GM23338 (cell line): ENCODE results near the gene AGO1. TPM values are rescaled to one million over a fixed set of nuclear protein-coding genes. Genes with fewer than 3 reads are reported as not detected.

ENCODE experiments used
- ATAC-seq: fragments of 200-7000 bp; cut with Tn5 transposase; 3 replicates; pipeline ENCODE4 v1.9.1; 2020
- DNase-seq: peaks from one replicate; pipeline ENCODE4 v3.0.0-alpha.2; 2015; ENCODE audit warnings: low spot score
- H2AFZ ChIP-seq: fragments of 200-600 bp; sonication (generic); 2 replicates; pipeline ENCODE4 v1.8.0; 2016; ENCODE audit warnings: antibody characterized with exemption, mild to moderate bottlenecking, moderate library complexity
- H3F3A ChIP-seq: fragments of 200-600 bp; sonication (generic); replicated peaks from 2 replicates; pipeline ENCODE4 v1.8.0; 2017; ENCODE audit warnings: antibody characterized with exemption, mixed run types, low read depth
- H3K27ac ChIP-seq: fragments of 200-600 bp; sonication (generic); 2 replicates; pipeline ENCODE4 v1.6.1; 2016; ENCODE audit warnings: low read depth
- H3K27me3 ChIP-seq: fragments of 200-600 bp; sonication (generic); 2 replicates; pipeline ENCODE4 v1.8.0; 2016; ENCODE audit warnings: mild to moderate bottlenecking, mixed run types, moderate library complexity; ENCODE audit not compliant: insufficient read depth
- H3K36me3 ChIP-seq: fragments of 200-600 bp; sonication (generic); 2 replicates; pipeline ENCODE4 v1.8.0; 2016; ENCODE audit warnings: mild to moderate bottlenecking; ENCODE audit not compliant: insufficient read depth
- H3K4me1 ChIP-seq: fragments of 200-600 bp; sonication (generic); 2 replicates; pipeline ENCODE4 v1.8.0; 2016; ENCODE audit warnings: mild to moderate bottlenecking, moderate library complexity; ENCODE audit not compliant: insufficient read depth
- H3K4me2 ChIP-seq: fragments of 200-600 bp; sonication (generic); 2 replicates; pipeline ENCODE4 v1.7.1; 2017; ENCODE audit warnings: mixed run types
- H3K4me3 ChIP-seq: fragments of 200-600 bp; sonication (generic); 2 replicates; pipeline ENCODE4 v1.6.1; 2016; ENCODE audit warnings: mixed run types
- H3K79me2 ChIP-seq: fragments of 200-600 bp; sonication (generic); replicated peaks from 2 replicates; pipeline ENCODE4 v1.8.0; 2017; ENCODE audit warnings: mild to moderate bottlenecking; ENCODE audit not compliant: insufficient read depth
- H3K9me2 ChIP-seq: fragments of 200-600 bp; sonication (generic); 2 replicates; pipeline ENCODE4 v1.8.0; 2017; ENCODE audit not compliant: insufficient read depth
- H4K20me1 ChIP-seq: fragments of 200-600 bp; sonication (generic); replicated peaks from 2 replicates; pipeline ENCODE4 v1.8.0; 2017; ENCODE audit warnings: mild to moderate bottlenecking; ENCODE audit not compliant: insufficient read depth
- H3K27ac Mint-ChIP-seq: 2 replicates; pipeline ENCODE4 v1.8.0; 2020; ENCODE audit warnings: inconsistent platforms, mild to moderate bottlenecking, moderate library complexity, mixed read lengths
- H3K27me3 Mint-ChIP-seq: 3 replicates; pipeline ENCODE4 v1.8.0; 2022; ENCODE audit warnings: low read depth, mild to moderate bottlenecking, moderate library complexity, mixed read lengths, inconsistent platforms; ENCODE audit not compliant: insufficient read depth, poor library complexity
- H3K36me3 Mint-ChIP-seq: 3 replicates; pipeline ENCODE4 v1.8.0; 2021; ENCODE audit warnings: low read depth, mild to moderate bottlenecking, inconsistent platforms, moderate library complexity, mixed read lengths
- H3K4me1 Mint-ChIP-seq: 3 replicates; pipeline ENCODE4 v1.8.0; 2020; ENCODE audit warnings: mild to moderate bottlenecking, inconsistent platforms, mixed read lengths
- H3K4me3 Mint-ChIP-seq: 3 replicates; pipeline ENCODE4 v1.8.0; 2021; ENCODE audit warnings: moderate library complexity, mild to moderate bottlenecking, inconsistent platforms, mixed read lengths
- H3K9me3 Mint-ChIP-seq: 3 replicates; pipeline ENCODE4 v1.8.0; 2020; ENCODE audit warnings: moderate library complexity, mild to moderate bottlenecking, inconsistent platforms, mixed read lengths
- CTCF ChIP-seq, 2 experiments: fragments of 200-600 bp in 1 of 2; sonication (generic) in 1 of 2; conservative IDR thresholded peaks; 2 replicates each; pipeline versions ENCODE4 v1.5.1 to v1.6.1; 2016 to 2017; ENCODE audit warnings: antibody characterized with exemption in 2 of 2, low read depth in 2 of 2, mild to moderate bottlenecking in 2 of 2, moderate library complexity in 1 of 2
- EZH2 ChIP-seq: fragments of 200-600 bp; sonication (generic); IDR thresholded peaks from one replicate; pipeline ENCODE4 v1.8.0; 2017; ENCODE audit warnings: antibody characterized with exemption, mild to moderate bottlenecking, low read depth; ENCODE audit not compliant: unreplicated experiment
- EZH2phosphoT487 ChIP-seq: fragments of 200-600 bp; sonication (generic); IDR thresholded peaks from one replicate; pipeline ENCODE4 v1.8.1; 2018; ENCODE audit warnings: antibody characterized with exemption; ENCODE audit not compliant: unreplicated experiment
- JUNB ChIP-seq: IDR thresholded peaks from one replicate; pipeline ENCODE4 v1.6.1; 2016; ENCODE audit warnings: antibody characterized with exemption; ENCODE audit not compliant: unreplicated experiment
- NANOG ChIP-seq: IDR thresholded peaks from 2 replicates; pipeline ENCODE4 v1.6.1; 2016; ENCODE audit warnings: antibody characterized with exemption, borderline replicate concordance
- POLR2AphosphoS5 ChIP-seq: IDR thresholded peaks from 2 replicates; pipeline ENCODE4 v1.6.1; 2016; ENCODE audit warnings: antibody characterized with exemption, low read depth
- REST ChIP-seq: IDR thresholded peaks from one replicate; pipeline ENCODE4 v1.6.1; 2018; ENCODE audit warnings: antibody characterized with exemption; ENCODE audit not compliant: unreplicated experiment
- STAT1 ChIP-seq: IDR thresholded peaks from one replicate; pipeline ENCODE4 v1.6.1; 2016; ENCODE audit warnings: antibody characterized with exemption; ENCODE audit not compliant: unreplicated experiment
- ZNF114 ChIP-seq: fragments of 250-450 bp; sonication (Bioruptor Pico); IDR thresholded peaks from 2 replicates; pipeline ENCODE4 v1.5.0; 2020; ENCODE audit warnings: mild to moderate bottlenecking, moderate library complexity
- ZNF331 ChIP-seq: fragments of 250-450 bp; sonication (Bioruptor Pico); IDR thresholded peaks from 2 replicates; pipeline ENCODE4 v1.5.0; 2020; ENCODE audit warnings: low read depth, mild to moderate bottlenecking, moderate library complexity
- ZNF462 ChIP-seq: fragments of 250-450 bp; sonication (Bioruptor Pico); IDR thresholded peaks from 2 replicates; pipeline ENCODE4 v1.5.0; 2020; ENCODE audit warnings: mild to moderate bottlenecking, moderate library complexity
- polyA plus RNA-seq: library from polyadenylated mRNA; unstranded; fragments of >200 nt; fragmentation: Nextera tagmentation; extraction: Ambion mirVana; gene quantifications from 2 replicates; pipeline ENCODE4 v1.2.1, GENCODE V29; 2016
- total RNA-seq: library from RNA; depleted of rRNA; stranded (reverse); fragments of >200 nt; shearing (Covaris generic); gene quantifications from 2 replicates; pipeline ENCODE4 v1.2.3, GENCODE V29; 2014

Gene AGO1
- total and polyA plus RNA-seq, 2 experiments from 2014 or later = 10.6 to 65.1 TPM

- no peak for TF ChIP-seq POLR2AphosphoS5
- TF ChIP-seq CTCF (conservative IDR thresholded peaks at IDR 0.05; ENCODE audit: low read depth in 2 of 2) = no peak
- TF ChIP-seq EZH2 = no peak
These were observed 48.6 kb downstream of the AGO1 start (continued) for GRCh38 chr1:35931446-35932157.

- peak overlapping the region; percentile 98; the same call in 1 of the 2 replicates for H3K27ac ChIP-seq
- peaks cover 44% of the 10 kb centered on the region for H3K4me1 Mint-ChIP-seq
- no peak for TF ChIP-seq STAT1
- no peak for TF ChIP-seq EZH2phosphoT487
- TF ChIP-seq POLR2AphosphoS5 = no peak
- TF ChIP-seq JUNB = no peak
- no peak for TF ChIP-seq REST
- TF ChIP-seq ZNF114 = no peak
- TF ChIP-seq ZNF331 (CRISPR knock-in tag) = no peak
- no peak for TF ChIP-seq ZNF462 (CRISPR knock-in tag)
- no peak for TF ChIP-seq EZH2
- TF ChIP-seq NANOG = no peak
These were observed 49.2 kb downstream of the AGO1 start for GRCh38 chr1:35932158-35932636.

More at GRCh38 chr1:35932158-35932636, 49.2 kb downstream of the AGO1 start:
- H3K4me2 ChIP-seq = peak overlapping the region; percentile 96
- no peaks in the 10 kb centered on the region; the same call in none of the 2 replicates for H4K20me1 ChIP-seq
- no peaks in the 10 kb centered on the region for H3K36me3 ChIP-seq
- H3K9me2 ChIP-seq = no peaks in the 10 kb centered on the region
- DNase-seq (no peak), ATAC-seq (no peak)
- no peak overlapping the region for H2AFZ ChIP-seq
- H3F3A ChIP-seq = peaks cover 9% of the 10 kb centered on the region; the same call in 1 of the 2 replicates
- no peaks in the 10 kb centered on the region for H3K27me3 ChIP-seq
- Mint-ChIP-seq H3K27ac (no peak overlapping the region; the same call in 1 of the 2 replicates), H3K9me3 (no peaks in the 10 kb centered on the region), H3K36me3 (no peaks in the 10 kb centered on the region), H3K4me3 (peak overlapping the region; percentile 98), H3K27me3 (peaks cover 4% of the 10 kb centered on the region)
- peaks cover 35% of the 10 kb centered on the region for H3K4me1 ChIP-seq
- H3K79me2 ChIP-seq = peaks cover 58% of the 10 kb centered on the region
- peak overlapping the region; percentile 89 for H3K4me3 ChIP-seq
